DMS153 (cell line): ENCODE measurements around the gene RNF130.

Experiments used
- DNase-seq: peaks from one replicate; lab custom pipeline; 2025; lab: John Stamatoyannopoulos, UW

RNF130 gene

DNA sequence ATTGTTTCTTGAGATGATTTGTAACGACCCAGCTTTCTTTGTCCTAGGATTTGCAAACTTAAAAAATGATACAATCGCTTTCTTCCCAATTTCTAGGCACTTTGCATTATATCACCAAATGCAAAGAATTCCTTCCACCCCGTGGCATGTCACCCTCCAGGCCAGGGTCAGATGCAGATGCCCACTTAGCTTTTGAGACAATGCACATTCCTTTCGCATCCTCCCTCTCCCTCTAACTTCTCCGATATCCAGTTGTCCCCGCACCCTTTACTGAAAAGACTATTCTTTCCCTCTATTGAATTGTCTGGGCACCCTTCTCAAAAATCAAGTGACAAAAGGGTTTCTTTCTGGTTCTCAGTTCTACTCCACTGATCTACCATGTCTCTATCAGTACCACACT is 17.3 kb downstream of the RNF130 start:
- no peak for DNase-seq

DNA sequence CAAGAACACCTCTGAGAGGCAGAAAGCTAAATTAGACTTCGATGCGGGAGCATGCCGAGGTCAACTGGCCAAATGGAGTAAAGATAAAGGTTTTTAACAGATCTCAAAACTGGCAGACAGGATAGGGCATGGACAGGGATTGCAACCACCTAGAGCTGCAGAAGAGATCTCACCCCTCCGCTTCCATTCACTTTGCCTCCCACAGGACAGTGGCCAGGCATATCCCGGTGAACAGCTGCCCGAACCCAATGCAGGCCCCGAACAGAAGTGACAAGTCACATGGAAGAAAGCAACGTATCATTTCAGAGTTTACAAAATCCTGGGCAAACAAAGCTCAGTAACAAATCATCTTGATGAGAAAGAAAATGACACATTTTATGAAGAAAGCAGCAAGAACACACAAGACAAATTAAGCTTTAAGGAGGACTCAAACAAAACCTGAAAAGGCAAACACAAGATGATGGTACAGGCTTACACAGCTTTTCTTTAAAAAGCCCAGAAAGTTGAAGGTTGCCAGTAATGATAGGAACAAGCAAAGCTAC is 18.4 kb downstream of the RNF130 start:
- DNase-seq: no peak

DNA sequence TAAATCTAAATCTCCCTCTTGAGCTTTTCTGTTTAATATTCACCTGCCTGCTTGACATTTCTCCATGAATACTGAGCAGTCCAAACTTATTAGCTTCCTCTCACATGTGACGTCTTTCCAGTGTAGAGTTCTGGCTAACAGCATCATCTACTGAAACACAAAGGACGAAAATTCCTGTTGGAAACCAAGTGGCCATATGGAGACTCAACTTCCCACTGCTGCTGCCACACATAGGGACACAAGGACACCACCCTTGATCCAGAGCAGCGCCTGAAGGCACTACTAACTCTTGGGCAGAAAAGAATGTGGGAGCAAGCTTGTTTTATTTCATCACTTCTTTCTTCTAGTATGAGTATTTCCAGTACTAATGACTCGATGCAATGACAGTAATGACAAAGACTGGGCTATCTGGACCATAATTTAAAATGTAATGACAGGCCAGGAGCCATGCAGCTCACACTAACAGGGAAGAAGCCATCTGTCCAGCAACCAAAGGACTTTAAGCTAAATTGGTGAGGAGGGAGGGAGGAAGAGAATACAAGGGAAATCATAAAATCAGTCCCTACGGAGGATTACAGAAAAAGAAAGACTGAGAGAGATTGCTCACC is 19.2 kb downstream of the RNF130 start:
- no peak for DNase-seq

DNA sequence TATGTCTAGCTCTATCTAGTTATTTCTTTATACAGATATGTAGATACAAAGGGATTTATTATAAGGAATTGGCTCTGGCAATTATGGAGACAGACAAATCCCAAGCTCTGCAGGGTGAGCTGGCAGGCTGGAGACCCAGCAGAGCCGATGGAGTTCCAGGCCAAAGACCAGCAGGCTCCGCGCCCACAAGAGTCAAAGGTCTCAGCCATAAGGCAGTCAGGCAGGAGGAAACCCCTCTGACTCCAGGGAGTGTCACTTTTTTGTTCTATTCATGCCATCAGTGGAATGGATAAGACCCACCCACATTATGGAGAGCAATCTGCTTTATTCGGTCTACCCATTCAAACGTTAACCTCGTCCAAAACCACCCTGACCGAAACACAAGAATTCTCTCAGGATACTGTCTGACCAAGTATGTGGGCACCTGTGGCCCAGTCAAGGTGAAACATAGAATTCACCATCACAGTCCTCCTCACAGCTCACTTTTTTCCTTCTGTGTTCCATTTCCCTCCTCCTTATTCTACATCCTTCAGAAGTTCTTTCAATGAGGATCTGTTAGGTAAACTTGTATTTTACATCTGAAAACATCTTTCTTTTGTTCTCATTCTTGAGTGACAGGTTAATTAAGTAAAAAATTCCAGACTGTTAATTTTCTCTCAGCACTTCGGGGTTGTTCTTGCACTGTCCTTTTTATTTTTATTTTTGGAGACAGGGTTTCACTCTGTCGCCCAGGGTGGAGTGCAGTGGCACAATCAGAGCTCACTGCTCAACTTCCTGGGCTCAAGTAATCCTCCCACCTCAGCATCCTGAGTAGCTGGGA is 21.2 kb downstream of the RNF130 start:
- DNase-seq: no peak

DNA sequence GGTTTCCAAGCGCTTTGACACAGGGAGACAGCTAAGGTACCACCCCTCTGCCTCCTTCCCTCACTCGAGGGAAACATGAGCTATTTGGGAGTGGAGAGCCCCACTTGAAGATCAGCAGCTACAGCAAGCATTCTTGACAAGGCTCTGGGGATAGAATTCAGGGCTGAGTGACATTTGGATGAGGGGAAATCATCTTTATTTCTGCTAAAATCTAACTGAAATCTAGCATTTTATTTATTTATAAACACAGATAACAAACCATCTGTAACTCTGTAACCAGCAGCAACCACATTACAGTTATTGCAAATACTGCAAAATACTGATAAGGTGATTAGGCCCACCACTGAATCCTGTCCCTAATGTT is 22.4 kb downstream of the RNF130 start:
- no peak for DNase-seq

DNA sequence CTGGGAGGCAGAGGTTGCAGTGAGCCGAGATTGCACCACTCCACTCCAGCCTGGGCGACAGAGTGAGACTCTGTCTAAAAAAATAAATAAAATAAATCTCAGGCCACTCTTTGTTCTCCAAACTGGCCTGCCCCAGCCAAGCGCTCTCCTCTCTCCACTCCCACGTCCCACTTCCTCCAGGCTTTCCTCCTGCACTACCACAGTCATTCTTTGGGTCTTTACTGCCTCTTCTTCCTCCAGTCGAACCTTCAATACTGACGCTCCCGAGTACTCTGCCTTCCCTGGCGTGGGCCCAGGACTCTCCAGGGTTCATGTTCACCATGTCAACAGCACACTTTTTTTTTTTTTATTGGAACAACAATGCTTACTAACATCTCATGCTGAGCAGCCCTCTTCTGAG is 23.9 kb downstream of the RNF130 start:
- no peak for DNase-seq

DNA sequence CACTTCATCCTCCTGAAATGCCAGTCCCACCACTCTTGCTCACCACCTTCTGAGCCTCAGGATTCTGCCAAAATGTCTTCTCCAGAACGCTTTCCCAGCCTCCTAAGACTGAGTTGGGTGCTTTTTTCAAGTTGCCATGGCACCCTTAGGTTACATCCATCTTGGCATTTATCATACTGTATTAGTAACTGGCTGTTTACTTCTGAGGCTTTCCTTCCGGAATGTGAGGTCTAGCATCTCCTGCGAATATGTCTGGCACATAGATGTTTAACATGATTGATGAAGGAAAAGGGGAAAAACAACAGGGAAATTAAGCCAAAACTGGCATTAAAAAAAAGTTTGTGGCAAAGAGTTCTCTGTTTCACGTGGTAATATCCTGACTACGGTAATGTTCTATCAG is 24.9 kb downstream of the RNF130 start:
- no peak for DNase-seq

DNA sequence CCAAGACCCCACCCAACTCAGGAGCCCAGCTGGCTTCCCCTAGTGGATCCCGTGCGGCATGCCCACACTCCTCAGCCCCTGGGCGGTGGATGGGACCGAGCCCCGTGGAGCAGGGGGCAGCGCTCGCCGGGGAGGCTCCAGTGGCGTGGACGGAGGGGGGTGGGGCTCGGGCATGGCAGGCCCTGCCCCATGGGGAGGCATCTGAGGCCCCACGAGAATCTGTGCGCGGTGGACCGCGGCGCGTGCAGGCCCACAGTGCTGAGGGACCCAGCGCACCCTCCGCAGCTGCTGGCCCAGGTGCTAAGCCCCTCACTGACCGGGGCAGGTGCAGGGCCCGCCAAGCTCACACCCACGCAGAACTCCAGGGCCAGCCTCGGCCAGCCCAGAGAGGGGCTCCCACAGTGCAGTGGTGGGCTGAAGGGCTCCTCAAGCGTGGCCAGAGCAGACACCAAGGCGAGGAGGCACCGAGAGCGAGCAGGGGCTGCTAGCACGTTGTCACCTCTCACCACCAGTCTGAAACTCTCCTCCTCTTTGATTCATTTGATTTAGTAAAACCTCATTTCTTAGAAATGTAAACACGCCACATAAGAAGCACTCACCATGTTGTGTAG is 25.6 kb downstream of the RNF130 start:
- DNase-seq: no peak

DNA sequence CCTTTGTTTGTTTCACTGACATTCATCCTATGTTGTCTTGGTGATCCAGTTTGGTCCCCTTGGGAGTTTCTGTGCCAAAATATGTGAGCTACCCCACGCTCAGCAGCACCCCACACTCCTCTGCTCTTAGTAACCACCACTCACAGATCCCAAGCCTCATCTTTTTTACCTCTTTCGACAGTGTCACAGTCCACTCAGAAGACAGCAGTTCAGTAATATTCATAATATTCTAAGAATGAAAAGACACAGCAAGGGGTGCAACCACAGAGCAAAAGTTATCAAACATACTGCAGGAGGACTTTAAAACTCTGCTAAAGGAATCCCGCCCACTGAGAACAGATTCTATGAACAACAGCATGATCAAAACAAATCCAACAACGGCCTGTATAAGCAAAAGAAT is 28.2 kb downstream of the RNF130 start:
- DNase-seq: no peak

DNA sequence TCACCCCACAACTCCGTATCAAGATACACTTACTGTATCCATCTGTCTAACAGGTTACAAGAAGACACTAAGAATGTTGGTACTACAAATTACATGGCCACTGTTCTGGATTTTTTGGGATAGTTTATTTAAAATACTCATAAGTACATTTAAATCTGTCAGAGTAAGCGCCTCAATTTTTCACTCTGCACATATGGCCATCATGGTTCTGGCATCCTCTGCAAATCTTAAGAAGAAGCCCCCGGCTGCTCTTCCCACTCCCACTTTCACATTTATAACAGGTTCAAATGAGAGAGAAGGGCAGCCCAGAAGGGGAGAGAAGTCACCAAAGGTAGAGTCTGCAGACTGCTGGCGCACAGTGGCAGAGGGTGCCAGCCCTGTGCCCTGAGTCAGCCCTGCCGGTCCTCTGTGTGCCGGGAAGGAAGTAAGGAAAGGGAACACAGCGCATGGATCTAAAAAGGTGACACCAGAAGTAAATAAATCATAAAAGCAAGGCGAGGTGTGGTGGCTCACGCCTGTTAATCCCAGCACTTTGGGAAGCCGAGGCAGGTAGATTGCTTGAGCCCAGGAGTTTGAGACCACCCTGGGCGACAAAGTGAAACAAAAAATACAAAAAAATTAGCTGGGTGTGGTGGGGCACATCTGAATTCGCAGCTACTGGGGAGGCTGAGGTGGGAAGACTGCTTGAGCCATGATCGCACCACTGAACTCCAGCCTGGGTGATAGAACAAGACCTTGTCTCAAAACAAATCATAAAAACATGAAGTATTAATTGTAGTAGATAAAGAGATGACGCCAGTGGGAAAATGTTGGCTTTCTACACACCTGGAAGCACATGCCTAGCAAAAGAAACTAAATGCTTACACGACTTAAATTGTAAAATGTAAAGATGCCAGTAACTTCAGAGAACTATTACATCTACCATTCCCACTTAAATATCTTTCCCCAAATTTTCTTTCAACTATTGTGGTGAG is 30.0 kb downstream of the RNF130 start:
- DNase-seq: no peak

DNA sequence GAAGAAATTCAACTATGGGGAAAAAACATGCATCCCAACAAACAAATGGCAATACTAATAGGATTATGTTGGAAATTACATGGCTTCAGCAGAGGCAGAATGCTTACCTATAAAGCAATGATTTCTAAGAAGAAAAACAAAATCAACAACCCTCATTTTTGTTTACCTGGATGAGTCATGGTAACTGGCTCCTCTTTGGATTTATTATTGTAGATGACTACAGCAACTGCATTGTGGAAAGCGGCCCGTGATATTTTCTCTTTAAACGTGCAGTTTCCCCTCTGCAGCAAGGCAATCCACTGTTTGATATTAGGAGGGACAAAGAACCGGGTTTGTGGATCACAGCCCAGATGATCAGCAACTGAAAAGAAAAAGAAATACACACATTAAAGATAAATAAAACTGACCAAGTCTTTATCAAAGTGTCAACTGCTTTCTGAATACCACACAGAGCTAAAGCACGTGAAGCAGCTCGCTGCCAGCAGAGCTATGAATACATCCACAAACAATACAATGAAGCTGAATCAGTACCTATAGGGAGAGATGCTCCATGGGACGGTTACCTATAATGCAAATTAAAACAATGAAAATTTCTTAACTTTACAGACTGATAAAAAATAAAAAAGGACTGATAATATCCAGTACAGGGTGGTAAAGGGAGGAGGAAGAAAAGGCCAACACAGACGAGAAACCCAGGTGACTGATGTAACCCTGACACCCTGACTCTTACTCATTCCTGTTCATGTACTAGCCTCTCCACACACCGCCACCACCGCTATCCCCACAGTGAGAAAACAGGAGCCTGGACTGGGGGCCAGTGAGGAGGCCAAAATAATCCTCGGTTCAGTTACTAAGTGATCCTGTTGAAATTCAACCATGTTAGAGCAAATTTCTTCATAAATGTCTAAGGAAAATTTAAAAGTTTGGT is 31.0 kb downstream of the RNF130 start:
- DNase-seq: no peak

DNA sequence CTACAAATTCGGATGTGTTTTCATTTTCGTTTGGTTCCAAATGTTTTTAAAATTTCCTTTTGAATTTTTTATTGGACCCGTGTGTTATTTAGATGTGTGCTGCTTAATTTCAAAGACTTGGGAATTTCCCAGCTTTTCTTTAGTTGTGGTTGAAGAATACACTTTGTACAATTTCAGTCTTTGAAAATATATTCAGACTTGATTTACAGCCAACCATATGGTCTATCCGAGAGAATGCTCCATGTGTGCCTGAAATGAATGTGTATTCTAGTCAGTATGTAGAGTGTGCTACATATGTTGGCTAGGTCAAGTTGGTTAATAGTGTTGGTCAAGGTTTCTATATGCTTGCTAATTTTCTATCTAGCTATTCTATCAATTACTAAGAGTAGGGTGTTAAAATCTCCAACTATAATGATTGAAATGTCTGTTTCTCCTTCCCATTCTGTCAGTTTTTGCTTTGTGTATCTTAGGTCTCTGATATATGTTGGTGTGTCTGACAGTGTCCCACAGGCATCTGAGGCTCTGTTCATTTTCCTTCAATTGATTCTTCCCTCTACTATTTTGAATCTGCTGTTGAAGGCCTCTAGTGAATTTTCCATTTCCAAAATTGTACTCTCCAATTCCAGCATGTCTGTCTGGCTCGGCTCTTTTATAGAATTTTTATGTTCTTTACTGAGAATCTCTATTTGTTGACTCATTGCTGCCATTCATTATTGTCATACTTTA is 36.2 kb downstream of the RNF130 start:
- no peak for DNase-seq

DNA sequence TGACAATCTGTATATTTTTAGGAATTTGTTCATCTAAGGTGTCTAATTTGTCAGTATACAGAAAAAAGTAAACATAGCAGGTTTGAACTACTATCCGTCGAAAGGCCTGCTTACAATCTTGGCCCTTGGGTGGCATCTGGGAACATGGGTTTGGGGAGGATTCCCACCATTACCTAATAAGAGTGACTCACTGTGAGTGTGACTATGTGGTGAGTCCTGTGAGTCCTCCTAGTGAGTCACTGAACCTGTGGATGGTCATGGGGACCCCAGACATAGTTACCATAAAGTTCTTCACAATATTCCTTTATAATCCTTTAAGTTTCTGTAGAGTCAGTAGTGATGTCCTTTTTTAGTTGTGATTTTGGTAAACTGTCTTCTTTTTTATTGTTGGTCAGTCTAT is 37.0 kb downstream of the RNF130 start:
- no peak for DNase-seq

DNA sequence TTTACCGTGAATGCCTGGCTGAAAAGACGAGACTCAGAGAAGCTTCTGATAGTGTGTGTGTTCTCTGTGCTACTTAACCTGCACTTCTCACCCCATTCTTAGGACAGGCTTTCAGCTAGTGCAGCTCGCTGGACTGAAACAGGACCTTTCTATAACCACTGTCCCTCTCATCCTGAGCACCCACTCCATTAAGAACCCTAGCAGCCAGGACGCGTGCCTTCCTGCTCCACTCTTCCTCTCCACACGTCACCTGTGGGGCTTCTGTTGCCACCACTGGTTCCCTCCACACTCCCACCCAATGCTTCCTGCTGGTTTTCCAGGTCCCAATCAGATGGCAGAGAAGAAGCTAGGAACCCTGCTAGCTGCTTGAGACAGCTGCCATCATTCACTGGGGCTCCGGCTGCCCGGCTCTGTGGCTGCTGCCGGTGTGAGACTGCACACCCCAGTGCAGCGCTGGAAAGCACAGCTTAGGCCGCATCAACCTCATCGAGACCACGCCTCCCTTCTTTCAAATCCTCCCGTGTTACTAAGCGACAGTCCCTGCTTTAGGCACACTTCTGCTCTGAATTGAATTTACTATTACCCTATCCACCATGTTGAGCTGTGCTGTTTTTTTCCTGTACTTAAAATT is 44.0 kb downstream of the RNF130 start:
- DNase-seq: no peak

DNA sequence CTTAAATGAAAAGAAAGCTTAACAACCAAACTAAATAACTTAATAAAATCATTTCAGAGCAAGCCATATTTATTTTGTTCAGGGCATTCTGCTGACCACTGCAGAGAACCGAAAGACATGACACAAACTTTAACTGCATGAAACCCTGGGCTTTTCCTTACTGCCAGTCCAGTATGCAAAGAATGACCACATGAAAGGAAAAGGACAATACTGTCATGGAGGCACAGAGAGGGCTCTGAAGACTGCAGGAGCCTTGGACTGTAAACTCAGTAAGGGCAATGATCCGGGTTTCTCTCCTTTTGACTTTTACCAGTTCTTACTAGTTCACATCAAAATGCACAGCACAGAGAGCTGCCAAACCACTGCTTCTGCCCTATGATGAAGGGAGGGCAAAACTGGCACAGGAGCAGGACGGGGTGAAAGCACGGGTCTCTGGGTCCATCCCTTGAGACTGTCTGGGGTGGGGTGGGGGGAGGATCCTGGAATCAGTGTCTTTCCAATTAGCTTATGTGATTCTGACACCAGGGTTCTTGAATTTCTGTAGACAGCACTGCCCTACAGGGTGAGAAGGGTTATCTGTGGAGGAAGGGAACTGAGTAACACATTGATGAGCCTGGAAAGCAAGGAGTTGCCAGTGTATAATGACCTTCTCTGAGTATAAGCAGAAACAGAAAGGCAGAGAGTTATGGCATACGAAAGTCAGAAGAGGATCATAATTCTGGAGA is 44.7 kb downstream of the RNF130 start:
- no peak for DNase-seq

DNA sequence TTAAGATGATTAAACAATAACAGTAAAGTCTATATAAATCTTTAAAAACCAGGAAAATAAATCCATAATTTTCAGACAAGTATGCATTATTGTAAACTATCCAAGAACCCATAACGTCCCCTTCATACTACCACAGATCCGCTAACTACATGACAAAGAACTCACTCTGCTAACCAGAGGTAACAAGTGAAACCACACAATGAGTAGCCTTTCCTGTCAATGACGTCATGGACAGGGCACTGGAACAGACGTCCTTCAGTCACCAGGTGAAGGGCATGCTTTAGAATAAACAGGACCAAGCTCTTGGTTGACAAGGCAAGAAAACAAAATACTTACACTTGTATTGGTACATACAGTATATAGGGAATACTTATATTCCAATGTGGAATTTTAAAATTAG is 45.2 kb downstream of the RNF130 start:
- DNase-seq: peak; percentile 43

DNA sequence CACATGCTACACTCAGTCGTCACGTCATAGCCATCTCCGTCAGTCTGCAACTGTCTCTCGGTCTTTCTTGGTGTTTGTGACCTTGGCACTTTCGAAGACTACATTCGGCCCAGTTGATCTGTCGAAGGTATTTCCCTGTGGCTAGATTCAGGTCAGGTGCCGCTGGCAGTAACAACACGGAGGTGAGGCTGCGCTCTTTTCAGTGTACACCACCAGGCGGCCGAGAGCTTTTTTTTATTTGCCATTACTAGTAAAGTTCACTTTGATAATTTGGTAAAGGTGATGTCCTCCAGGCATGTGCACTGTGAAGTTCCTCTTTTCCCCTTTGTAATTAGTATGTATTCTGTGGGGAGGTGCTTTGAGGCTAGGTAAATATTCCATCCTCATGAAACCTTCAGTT is 49.7 kb downstream of the RNF130 start:
- DNase-seq: no peak

DNA sequence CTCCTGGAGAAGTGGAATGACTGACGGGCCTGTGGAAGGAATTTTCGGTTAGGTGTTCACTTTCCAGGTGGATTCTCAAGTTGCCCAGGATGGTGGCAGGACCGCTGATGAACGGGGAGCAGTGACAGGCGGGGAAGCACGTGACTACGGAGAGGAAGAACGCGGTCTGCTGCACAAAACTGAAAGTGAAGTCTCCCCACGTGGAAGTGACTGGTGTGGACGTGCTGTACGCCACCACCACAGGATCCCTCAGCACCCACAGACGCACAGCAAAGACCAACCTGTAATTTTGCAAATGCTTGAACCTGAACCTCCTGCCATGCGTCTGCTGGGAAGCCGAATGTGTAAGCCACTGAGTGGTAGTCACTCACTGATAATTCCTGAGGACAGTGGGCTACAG is 51.4 kb downstream of the RNF130 start:
- DNase-seq: no peak
